PC-9 (cell line): ENCODE measurements around the gene ALDH3B2.

Source experiments
- CTCF ChIP-seq: fragments of 200-600 bp; sonication (generic); conservative IDR thresholded peaks from 2 replicates; pipeline ENCODE4 v1.6.1; 2017; ENCODE audit warnings: mixed run types, antibody characterized with exemption, mild to moderate bottlenecking, moderate library complexity
- EZH2 ChIP-seq: fragments of 200-600 bp; sonication (generic); IDR thresholded peaks from 2 replicates; pipeline ENCODE4 v1.8.0; 2017; ENCODE audit warnings: antibody characterized with exemption, low read depth

GRCh38 chr11:67705264-67705663 is 30.8 kb upstream of the ALDH3B2 start:
- TF ChIP-seq CTCF, result no peak
- TF ChIP-seq EZH2, result no peak
